Adrenal gland (tissue), 12 donors: ENCODE data around the gene TNFRSF6B. TPM values are rescaled to one million over a fixed set of nuclear protein-coding genes. Genes with fewer than 3 reads are reported as not detected.
A peak's percentile ranks its signal among the peaks of the same experiment; 100 is the strongest.

Experiments
- DNase-seq, 7 donors: peaks; one replicate each; pipeline ENCODE4 v3.0.0-alpha.2; 2019 to 2020
- H3K27ac ChIP-seq, 5 donors: fragments of 200-600 bp; sonication (generic) in 4 of 5; 1 replicate in 3 of 5; 2 replicates in 2 of 5; pipeline versions ENCODE4 v1.5.1 to v1.8.0; 2016 to 2020; ENCODE audit warnings: mild to moderate bottlenecking in 1 of 5
- H3K27me3 ChIP-seq: fragments of 200-600 bp; 2 replicates; pipeline ENCODE4 v1.8.0; 2021
- H3K36me3 ChIP-seq, 2 donors: fragments of 200-600 bp; replicated peaks in 1 of 2; 1 replicate in 1 of 2; 2 replicates in 1 of 2; pipeline versions ENCODE4 v1.5.1 to v1.8.0; 2018 to 2022
- H3K4me1 ChIP-seq, 2 donors: fragments of 200-600 bp; replicated peaks in 1 of 2; 1 replicate in 1 of 2; 2 replicates in 1 of 2; pipeline versions ENCODE4 v1.5.1 to v1.8.0; 2018 to 2021
- H3K4me3 ChIP-seq, 4 donors: fragments of 200-600 bp; sonication (generic) in 3 of 4; one replicate each; pipeline ENCODE4 v1.5.1; 2016 to 2018
- H3K9me3 ChIP-seq, 3 donors: fragments of 200-600 bp; sonication (generic) in 1 of 3; replicated peaks in 1 of 3; 1 replicate in 2 of 3; 2 replicates in 1 of 3; pipeline versions ENCODE4 v1.5.1 to v1.8.0; 2016 to 2021
- POLR2A ChIP-seq, 2 donors: fragments of 450-650 bp; IDR thresholded peaks; one replicate each; pipeline ENCODE4 v1.6.1; 2017; ENCODE audit warnings: antibody characterized with exemption in 2 of 2, mild to moderate bottlenecking in 2 of 2, moderate library complexity in 1 of 2
- WGBS, 4 donors: extraction: QIAGEN DNeasy Blood & Tissue Kit in 2 of 4; methylation state at CpG; one replicate each; pipeline versions ENCODE4 v1.1.5 to v1.1.7; 2013 to 2017; 5-methylcytosine and 5-hydroxymethylcytosine counted together
- intact Hi-C, 2 donors: fragments of 100-400 bp; cut with DNase I; formaldehyde crosslinking; loops; one replicate each; pipeline versions ENCODE4 v1.14.1 to v1.15.0; 2022 to 2023
- polyA plus RNA-seq, 3 donors: library from polyadenylated mRNA; stranded (reverse); fragments of 200-250 nt in 2 of 3; fragments of 350-450 nt in 1 of 3; fragmentation: Illumina TruSeq in 1 of 3; extraction: RNeasy Lipid Tissue Mini Kit (QIAGEN cat#74804) in 1 of 3; gene quantifications; one replicate each; pipeline ENCODE4 v1.2.3, GENCODE V29; 2013 to 2014
- total RNA-seq, 9 donors: library from RNA; depleted of rRNA in 4 of 9; stranded (reverse); fragments of >200 nt in 4 of 9; fragments of 120-200 nt in 1 of 9; fragmentation: NEBNext Ultra II Directional in 1 of 9; extraction: Animal tissue kit (Norgen Biotek cat#: 25700) in 1 of 9; gene quantifications; one replicate each; pipeline versions ENCODE4 v1.1.0 to v1.2.4, GENCODE V29; 2013 to 2023
- TF ChIP-seq, protein P1 (sequence below), 6 experiments: fragments of 450-650 bp in 4 of 6; fragments of 200-600 bp in 2 of 6; sonication (generic) in 1 of 6; IDR thresholded peaks; 1 replicate in 5 of 6; 2 replicates in 1 of 6; pipeline versions ENCODE4 v1.5.1 to v1.8.0; 2016 to 2021; ENCODE audit warnings: antibody characterized with exemption in 6 of 6, mild to moderate bottlenecking in 2 of 6, moderate library complexity in 1 of 6
- donor health status: healthy with polysubstance abuse.
- donor health status: Bipolar disorder and iron deficiency.
- donor health status: DM: yes; HTN: yes; CAD: no.
- donor health status: DM: no; HTN: no; CAD: no.
- donor health status: DM: no; HTN: no; CAD: no.
- donor health status: DM: yes; HTN: yes; CAD: no.

TNFRSF6B gene
- total and polyA plus RNA-seq, 12 donors: 0.78 to 43.3 (median 3.2) TPM; not detected in 3

DNA sequence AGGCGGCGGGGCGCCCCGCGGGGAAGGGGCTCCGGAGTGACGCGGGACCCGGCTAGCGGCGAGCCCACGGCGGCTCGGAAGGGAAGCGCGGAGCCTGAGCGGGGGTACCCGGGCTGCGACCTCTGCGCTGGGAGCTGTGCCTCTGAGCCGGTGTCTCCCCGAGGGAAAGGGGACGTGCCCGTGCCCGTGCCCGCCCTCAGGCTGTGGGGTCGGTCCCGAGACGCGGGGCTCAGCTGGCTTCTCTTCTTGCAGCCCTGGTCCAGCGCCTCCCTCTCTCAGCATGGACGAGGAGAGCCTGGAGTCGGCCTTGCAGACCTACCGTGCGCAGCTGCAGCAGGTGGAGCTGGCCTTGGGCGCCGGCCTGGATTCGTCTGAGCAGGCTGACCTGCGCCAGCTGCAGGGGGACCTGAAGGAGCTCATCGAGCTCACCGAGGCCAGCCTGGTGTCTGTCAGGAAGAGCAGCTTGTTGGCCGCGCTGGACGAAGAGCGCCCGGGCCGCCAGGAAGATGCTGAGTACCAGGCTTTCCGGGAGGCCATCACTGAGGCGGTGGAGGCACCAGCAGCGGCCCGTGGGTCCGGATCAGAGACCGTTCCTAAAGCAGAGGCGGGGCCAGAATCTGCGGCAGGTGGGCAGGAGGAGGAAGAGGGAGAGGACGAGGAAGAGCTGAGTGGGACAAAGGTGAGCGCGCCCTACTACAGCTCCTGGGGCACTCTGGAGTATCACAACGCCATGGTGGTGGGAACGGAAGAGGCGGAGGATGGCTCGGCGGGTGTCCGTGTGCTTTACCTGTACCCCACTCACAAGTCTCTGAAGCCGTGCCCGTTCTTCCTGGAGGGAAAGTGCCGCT, 12.1 kb downstream of the TNFRSF6B start:
- Histone ChIP-seq H3K27me3 (no peaks in the 10 kb centered on the region), H3K4me1 (peaks cover 19 to 22% of the 10 kb centered on the region in 2 donors), H3K27ac (peak overlapping the region in 4 of 5 donors; percentile 80 to 93 (median 90)), H3K4me3 (peak overlapping the region in 3 of 4 donors; percentile 79 to 95 (median 88)), H3K36me3 (peaks cover 0 to 61% of the 10 kb centered on the region in 2 donors), H3K9me3 (no peaks in the 10 kb centered on the region)
- 22 to 49% (median 35%) methylated on average over 23 to 67 of the region's 67 CpGs for whole genome bisulfite sequencing, 4 donors
- peak in 6 of 7 donors; percentile 20 to 60 (median 40) for DNase-seq
- TF ChIP-seq, protein P1, sequence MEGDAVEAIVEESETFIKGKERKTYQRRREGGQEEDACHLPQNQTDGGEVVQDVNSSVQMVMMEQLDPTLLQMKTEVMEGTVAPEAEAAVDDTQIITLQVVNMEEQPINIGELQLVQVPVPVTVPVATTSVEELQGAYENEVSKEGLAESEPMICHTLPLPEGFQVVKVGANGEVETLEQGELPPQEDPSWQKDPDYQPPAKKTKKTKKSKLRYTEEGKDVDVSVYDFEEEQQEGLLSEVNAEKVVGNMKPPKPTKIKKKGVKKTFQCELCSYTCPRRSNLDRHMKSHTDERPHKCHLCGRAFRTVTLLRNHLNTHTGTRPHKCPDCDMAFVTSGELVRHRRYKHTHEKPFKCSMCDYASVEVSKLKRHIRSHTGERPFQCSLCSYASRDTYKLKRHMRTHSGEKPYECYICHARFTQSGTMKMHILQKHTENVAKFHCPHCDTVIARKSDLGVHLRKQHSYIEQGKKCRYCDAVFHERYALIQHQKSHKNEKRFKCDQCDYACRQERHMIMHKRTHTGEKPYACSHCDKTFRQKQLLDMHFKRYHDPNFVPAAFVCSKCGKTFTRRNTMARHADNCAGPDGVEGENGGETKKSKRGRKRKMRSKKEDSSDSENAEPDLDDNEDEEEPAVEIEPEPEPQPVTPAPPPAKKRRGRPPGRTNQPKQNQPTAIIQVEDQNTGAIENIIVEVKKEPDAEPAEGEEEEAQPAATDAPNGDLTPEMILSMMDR (IDR thresholded peaks at IDR 0.05): no peak
- TF ChIP-seq POLR2A (IDR thresholded peaks at IDR 0.05): no peak
- intact Hi-C loops: loop anchor here in 1 of 2 donors (10.0 kb wide), 1 partner anchor 146 kb away; no protein-coding TSS in a partner anchor

DNA sequence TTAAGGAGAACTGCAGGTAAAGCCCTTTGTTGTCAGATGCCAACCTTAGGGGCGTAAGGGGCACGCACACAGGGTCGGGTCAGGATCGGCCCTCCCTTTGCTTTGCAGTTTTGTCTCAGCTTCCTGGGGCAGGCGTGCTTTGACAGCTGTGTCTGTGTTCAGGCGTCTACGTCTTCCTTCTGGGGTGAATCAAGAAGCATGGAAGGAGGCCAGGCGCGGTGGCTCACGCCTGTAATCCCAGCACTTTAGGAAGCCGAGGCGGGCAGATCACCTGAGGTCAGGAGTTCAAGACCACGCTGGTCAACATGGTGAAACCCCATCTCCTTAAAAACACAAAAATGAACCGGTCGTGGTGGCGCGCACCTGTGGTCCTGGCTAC, 12.7 kb downstream of the TNFRSF6B start:
- Histone ChIP-seq H3K9me3 (no peaks in the 10 kb centered on the region), H3K4me1 (peaks cover 19 to 22% of the 10 kb centered on the region in 2 donors), H3K27ac (no peak overlapping the region), H3K27me3 (no peaks in the 10 kb centered on the region), H3K36me3 (peaks cover 0 to 55% of the 10 kb centered on the region in 2 donors), H3K4me3 (peak overlapping the region in 1 of 4 donors; percentile 95)
- peak in 3 of 7 donors; percentile 17 to 52 (median 20) for DNase-seq
- TF ChIP-seq, protein P1 (IDR thresholded peaks at IDR 0.05): no peak
- no peak for TF ChIP-seq POLR2A (IDR thresholded peaks at IDR 0.05)
- intact Hi-C loops: loop anchor here in 1 of 2 donors (10.0 kb wide), 1 partner anchor 146 kb away; no protein-coding TSS in a partner anchor
- 88 to 91% (median 89%) methylated on average over 17 of the region's 17 CpGs for WGBS, 4 donors

DNA sequence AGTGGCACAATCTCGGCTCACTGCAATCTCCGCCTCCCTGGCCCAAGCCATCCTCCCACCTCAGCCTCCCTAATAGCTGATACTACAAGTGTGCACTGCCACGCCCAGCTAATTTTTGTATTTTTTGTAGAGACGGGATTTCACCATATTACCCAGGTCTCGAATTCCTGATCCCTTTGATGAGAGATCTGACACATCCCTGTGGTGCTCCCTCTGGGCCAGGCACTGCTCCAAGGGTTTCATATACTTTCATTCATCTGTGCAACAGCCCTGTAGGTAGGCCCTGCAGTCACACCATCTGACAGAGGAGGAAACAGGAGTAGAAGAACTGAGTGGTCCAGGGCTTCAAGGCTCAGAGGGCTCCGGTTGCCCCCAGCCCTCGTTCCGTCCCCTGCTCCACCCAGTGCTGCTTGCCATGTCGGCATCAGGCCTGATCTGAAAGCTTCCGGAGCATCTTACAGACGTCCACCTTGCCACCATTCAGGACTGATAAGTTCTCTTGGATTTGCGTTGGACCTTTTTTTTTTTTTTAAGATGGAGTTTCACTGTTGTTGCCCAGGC, 14.7 kb downstream of the TNFRSF6B start:
- Histone ChIP-seq H3K4me3 (no peak overlapping the region), H3K4me1 (peaks cover 19 to 20% of the 10 kb centered on the region in 2 donors), H3K27ac (no peak overlapping the region), H3K27me3 (no peaks in the 10 kb centered on the region), H3K9me3 (peaks cover 0 to 9% (median 0%) of the 10 kb centered on the region in 3 donors), H3K36me3 (peaks cover 0 to 41% of the 10 kb centered on the region in 2 donors)
- intact Hi-C loops: no loop called here
- TF ChIP-seq POLR2A (IDR thresholded peaks at IDR 0.05): no peak
- TF ChIP-seq, protein P1 (IDR thresholded peaks at IDR 0.05): no peak
- peak in 1 of 7 donors; percentile 48 for DNase-seq
- WGBS, 4 donors: 78 to 85% (median 82%) methylated on average over 11 to 12 of the region's 12 CpGs

DNA sequence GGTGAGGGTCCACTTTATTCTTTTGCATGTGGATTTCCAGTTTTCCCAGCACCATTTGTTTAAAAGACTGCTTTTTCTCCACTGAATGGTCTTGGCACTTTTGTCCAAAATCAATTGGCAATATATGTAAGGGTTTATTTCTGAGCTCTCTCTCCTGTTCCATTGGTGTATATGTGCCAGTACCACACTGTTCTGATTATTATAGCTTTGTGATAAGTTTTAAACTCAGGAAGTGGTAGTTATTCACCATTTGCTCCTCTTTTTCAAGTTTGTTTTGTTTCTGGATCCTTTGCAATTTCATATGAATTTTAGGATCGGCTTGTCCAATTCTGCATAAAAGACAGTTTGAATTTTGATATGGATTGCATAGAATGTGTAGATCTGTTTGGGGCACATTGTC, 15.7 kb downstream of the TNFRSF6B start:
- intact Hi-C loops: no loop called here
- 97 to 100% (median 99%) methylated on average over 1 of the region's 1 CpG for WGBS, 4 donors
- no peak for DNase-seq
- Histone ChIP-seq H3K9me3 (peaks cover 0 to 9% (median 0%) of the 10 kb centered on the region in 3 donors), H3K36me3 (peaks cover 0 to 40% of the 10 kb centered on the region in 2 donors), H3K4me1 (peaks cover 11 to 12% of the 10 kb centered on the region in 2 donors), H3K27me3 (no peaks in the 10 kb centered on the region), H3K4me3 (no peak overlapping the region), H3K27ac (no peak overlapping the region)
- no peak for TF ChIP-seq POLR2A (IDR thresholded peaks at IDR 0.05)
- TF ChIP-seq, protein P1 (IDR thresholded peaks at IDR 0.05): no peak
